Mammary epithelial cell (primary cell): Measurements from ENCODE around the gene PHLDA2.

Experiments used
- EZH2 ChIP-seq: IDR thresholded peaks from 2 replicates; pipeline ENCODE4 v1.6.1; 2012; ENCODE audit warnings: low read length, inconsistent platforms, borderline replicate concordance
- TF ChIP-seq, protein P1 (sequence below), 2 donors: IDR thresholded peaks in 1 of 2; conservative IDR thresholded peaks in 1 of 2; 2 replicates each; pipeline ENCODE4 v1.5.1; 2011 to 2012; ENCODE audit warnings: inconsistent platforms in 2 of 2, low read length in 2 of 2, mild to moderate bottlenecking in 2 of 2, control low read depth in 1 of 2, low read depth in 1 of 2; ENCODE audit not compliant: insufficient read depth in 1 of 2; ENCODE audit errors: extremely low read depth in 1 of 2

DNA sequence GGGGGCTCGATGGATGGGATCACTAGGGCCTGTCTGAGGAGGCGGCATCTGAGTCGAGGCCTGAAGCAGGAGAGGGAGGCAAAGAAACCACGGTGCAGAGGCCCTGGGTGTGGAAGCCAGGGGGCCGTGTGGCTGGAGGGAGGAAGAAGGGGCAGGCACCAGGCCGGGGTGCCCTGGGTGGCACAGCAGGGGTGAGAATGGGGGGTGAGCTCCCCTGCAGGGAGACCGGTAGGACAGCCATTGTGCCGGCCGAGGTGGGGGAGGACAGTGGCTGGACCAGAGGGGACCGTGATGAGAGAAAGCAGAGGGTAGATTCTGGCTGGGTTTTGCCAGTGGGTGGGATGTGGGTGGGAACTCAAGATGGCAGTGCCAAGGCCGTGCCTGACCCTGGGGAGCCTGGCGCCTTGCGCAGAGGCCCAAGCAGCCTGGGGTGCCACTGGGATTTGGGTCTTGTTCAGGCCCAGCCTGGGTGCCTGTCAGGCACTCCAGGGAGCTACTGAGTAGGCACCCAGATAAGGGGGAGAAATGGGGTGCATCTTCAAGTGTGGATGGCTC lies 18.7 kb downstream of the PHLDA2 start:
- TF ChIP-seq, protein P1, sequence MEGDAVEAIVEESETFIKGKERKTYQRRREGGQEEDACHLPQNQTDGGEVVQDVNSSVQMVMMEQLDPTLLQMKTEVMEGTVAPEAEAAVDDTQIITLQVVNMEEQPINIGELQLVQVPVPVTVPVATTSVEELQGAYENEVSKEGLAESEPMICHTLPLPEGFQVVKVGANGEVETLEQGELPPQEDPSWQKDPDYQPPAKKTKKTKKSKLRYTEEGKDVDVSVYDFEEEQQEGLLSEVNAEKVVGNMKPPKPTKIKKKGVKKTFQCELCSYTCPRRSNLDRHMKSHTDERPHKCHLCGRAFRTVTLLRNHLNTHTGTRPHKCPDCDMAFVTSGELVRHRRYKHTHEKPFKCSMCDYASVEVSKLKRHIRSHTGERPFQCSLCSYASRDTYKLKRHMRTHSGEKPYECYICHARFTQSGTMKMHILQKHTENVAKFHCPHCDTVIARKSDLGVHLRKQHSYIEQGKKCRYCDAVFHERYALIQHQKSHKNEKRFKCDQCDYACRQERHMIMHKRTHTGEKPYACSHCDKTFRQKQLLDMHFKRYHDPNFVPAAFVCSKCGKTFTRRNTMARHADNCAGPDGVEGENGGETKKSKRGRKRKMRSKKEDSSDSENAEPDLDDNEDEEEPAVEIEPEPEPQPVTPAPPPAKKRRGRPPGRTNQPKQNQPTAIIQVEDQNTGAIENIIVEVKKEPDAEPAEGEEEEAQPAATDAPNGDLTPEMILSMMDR (conservative IDR thresholded peaks at IDR 0.05 in 1 of 2, IDR thresholded peaks at IDR 0.05 in 1 of 2; ENCODE audit: extremely low read depth in 1 of 2, insufficient read depth in 1 of 2, low read depth in 1 of 2, low read length in 2 of 2): no peak
- no peak for TF ChIP-seq EZH2
